Fibroblast of upper back skin (primary cell): ENCODE measurements around the gene LRRC74A.
"Not testable (repeated sequence)": the region's sequence is repeated elsewhere in the genome, so short reads cannot be mapped to it uniquely, and the experiment has no call there.

Experiments
- DNase-seq: peaks from one replicate; pipeline ENCODE4 v3.0.0-alpha.2; 2013

The LRRC74A gene

DNA sequence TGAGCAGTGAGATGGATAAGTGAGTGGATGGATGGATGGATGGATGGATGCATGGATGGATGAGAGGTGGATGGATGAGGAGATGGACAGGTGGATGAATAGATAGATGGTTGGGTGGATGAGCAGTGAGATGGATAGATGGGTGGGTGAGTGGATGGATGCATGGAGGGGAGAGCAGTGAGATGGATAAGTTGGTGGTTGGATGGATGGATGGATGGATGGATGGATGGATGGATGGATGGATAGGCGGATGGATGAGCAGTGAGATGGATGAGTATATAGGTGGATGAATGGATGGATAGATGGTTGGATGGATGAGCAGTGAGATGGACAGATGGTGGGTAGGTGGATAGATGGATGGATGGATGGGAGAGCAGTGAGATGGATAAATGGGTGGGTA is 30.6 kb downstream of the LRRC74A start:
- no peak for DNase-seq

DNA sequence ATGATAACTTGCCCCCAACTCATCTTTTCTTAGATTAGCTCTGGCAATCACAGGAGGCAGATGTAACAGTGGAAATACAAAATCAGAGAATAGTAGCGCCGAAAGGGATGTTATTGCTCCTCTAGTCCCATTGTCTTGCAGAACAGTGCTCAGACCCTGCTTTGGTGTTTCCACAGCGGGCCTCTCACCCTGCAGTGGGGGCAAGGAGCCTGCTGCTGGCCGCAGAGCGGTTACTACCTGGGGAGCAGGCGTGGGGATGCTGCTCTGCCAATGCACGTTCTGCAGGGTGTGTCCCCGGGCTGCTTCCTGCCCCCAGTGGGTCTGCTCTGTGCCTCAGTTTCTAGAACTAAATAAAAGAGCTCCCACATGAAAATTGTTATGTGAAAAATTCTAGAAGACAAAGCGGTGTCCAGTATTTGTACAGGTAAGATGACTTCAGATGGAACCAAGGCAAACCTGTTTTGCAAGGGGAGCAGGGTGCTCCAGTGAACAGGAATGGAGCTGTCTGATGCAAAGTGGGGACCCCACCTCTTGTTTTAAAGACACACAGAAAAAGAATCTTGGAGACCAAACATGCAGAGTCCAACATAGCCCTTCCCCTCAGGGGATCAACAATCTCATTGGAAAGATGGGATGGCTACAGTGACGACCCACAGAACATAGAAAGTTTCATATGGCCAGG is 35.5 kb downstream of the LRRC74A start:
- DNase-seq = no peak

DNA sequence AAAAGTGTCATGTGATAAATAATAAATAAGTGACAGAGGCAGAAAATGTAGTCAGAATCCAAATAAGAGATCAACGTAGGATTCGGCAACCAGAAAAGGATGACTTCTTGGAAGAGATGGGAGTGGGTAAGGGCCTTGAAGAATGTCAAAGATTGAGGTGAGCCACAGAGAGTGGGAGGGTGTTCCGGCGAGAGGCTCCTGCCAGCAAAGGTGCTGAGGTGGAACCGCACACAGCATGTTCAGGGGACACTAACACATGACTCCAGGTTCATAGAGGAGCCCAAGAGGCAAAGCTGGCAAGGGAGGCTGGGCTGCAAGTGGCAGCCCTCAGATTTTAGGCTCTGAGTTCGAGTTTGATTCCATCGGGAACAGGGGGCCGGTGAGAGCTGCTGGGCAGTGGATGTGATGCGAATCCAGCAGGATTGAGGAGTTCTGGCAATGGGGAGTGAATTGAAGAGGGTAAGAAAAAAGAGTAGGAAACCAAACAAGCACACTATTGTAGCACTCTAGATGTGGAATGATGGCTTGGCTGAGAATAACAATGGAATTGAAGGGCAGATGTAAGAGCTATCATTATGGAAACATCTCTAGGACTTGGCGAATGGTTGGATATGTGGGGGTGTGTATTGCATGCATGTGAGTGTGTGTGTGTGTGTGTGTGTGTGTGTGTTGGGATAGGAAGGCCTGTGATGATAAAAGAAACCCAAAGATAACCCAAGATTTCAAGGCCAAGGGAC is 36.5 kb downstream of the LRRC74A start:
- DNase-seq = no peak

DNA sequence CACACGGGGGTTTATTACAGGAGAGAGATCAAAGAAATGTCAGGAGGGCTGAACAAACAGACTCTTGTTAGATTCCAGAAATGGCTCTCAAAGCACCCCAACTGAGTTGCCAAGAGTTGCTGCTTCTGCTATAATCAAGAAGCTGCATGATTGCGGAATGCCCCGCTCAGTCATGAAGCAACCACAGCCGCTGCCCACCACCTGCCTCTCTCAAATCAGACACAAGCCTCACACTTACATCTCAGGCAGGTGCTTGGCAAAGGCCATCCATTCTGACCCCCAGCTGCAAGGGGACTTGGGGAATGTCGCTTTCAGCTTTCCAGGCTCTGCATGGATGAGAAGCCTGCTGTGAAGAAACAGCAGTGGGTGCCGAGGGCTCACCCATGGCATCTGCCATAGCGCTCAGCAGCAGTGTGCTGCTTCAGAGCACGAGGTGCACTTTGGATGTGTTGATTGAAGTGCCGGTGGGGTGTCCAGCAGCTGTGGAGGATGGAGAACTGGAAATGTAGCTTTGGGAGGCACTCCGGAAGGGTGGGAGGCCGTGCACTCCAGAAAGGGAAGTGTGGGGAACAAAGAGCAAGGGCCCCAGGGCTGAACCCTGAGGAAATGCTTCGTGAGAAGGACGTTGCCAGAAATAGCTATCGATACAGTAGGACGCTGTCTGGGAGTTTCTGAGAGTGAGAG is 37.7 kb downstream of the LRRC74A start:
- no peak for DNase-seq

- no peak for DNase-seq
Observed at GRCh38 chr14:76866456-76866855, 40.2 kb downstream of the LRRC74A start.

- no peak for DNase-seq
Observed at GRCh38 chr14:76867516-76868453, 41.6 kb downstream of the LRRC74A start.

DNA sequence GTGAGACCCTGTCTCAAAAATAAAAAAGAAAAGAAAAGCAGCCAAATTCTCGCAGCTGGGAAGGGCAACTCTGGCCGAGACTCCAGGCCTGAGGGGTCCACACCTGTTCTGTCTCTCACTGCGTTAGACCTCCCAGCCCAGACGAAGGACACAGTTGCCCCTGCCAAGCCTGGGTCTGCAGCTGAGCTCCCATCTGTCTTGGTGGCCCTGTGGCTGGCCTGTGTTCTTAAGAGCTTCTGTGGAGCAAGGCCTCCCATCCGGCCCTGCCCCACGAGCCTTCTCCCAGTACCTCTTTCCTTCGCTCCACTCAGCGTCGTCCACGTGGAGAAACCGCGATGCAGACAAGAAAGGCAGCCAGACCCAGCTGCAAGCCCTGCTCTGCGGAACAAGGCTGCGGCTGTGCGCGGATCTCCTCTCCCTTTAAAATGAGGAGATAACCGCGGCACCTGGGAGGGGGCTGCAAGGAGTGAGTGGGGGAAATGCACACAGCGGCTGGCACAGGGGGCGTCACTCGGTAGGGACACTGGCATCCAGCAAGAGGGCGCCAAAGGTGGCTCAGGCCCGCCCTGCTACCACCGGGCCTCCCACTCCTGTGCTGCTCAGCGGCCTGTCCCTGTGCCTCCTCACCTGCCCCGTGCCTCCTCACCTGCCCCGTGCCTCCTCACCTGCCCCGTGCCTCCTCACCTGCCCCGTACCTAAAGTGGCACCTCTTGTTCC is 42.4 kb downstream of the LRRC74A start:
- DNase-seq = no peak

- DNase-seq = no peak
Observed at GRCh38 chr14:76870166-76870565, 44.0 kb downstream of the LRRC74A start.

DNA sequence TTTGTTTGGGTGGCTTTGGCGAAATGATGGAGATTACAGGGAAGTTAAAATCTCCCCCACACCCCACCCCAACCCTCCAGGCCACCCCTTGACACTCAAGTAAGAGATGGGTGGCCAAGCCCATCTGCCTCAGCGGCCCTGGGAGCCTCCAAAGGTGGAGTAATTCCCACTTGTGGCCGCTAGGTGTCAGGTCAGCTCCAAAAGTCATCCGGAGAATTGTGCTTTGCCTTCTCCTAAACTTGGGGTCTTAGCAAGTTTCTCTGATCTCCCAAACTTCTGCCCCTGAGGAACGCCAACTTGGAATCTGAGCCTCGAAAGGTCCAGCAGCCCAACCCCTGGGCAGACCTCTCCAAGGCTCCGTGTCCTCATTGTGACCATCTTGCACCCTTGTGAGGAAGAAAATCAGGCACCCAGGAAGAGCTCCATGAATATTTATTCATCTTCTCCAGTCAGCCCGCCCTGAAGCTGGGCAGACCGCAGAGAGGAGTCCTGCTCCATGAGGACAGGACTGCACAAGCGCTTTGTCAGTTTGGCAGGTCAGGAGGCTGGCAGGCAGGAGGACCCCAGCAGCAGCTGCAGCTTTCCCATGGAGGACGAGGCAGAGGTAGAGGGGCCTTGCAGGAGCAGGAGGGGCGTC is 46.7 kb downstream of the LRRC74A start:
- DNase-seq = peak; percentile 36

- DNase-seq = no peak
Observed at GRCh38 chr14:76874734-76875133, 48.5 kb downstream of the LRRC74A start.

- DNase-seq = peak; percentile 68
Observed at GRCh38 chr14:76876076-76876475, 49.9 kb downstream of the LRRC74A start.

- DNase-seq = no peak
Observed at GRCh38 chr14:76877871-76878270, 51.7 kb downstream of the LRRC74A start.

GRCh38 chr14:76880449-76880848 is 54.2 kb downstream of the LRRC74A start:
- DNase-seq = no peak

DNA sequence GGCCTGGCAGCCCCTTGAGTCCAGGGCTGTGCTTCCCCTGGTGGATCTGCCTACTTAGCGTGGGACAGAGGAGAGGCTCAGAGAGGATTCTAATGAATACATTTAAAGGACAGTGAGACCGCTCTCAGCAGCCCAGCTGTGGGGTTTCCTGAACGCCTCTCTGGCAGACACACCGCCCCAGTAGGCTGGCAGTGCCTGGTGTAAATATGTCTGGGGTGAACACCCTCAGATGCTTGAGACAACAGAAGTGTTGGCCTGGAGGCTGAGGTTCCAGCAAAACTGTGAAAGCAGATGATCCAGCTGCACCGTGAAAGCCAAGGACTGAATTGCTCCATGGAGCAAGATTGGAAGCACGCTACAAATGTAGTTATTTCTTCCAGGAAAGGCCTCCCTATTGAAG is 55.1 kb downstream of the LRRC74A start:
- DNase-seq = no peak

DNA sequence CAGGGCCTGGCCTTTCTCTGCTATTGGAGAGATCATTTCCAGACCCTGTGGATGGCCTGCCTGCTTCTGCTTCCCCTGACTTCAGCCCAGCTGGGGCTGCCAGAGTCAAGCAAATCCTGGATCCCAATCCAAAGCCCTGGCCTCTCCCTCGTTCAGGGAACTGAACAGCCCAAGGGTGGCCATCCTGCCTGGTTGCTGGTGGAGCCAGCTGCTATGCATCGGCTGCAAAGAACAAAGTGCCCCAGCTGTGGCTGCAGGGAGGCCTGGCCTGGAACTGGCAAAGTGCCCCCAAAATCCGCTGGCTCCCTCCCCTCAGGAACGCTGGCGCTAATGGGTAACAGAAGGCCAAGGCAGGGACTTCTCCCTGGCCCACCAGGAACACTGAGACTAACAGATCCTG is 56.4 kb downstream of the LRRC74A start:
- DNase-seq = no peak

DNA sequence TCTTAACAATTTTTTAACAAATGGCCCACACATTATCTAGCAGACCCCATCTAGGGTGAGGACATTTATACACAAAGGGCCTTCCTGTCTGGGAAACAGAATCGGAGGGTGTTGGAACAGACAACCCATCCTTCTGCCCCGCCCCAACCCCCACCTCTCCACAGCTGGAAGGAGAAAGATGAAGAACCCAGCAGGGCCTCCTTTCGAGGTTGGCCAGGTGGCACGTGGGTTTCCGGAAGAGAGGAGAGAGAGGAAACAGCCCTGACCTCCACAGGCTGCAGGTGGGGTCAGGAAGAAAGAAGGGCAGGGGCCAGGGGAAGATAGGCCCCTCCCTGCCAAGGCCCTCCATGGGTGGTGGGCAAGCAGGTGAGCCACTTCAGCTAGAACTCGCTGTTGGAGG is 57.2 kb downstream of the LRRC74A start:
- DNase-seq = no peak

DNA sequence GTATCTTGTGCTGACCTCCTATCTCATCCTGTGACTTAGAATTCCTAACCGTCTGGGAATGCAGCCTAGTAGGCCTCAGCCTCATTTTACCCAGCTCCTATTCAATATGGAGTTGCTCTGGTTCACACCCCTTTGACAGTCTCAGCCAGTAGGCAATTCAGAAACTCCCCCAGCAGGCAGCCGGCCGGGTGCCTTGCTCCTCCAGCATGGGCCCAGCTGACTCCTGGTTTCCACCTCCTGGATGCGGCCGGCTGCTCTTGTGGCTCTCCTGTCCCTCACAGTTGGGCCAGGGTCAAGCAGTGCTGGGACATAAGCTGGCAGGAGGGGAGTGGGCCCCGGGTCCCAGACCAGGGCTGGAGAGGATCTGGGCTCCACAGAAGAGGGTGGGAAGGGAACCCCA is 58.2 kb downstream of the LRRC74A start:
- DNase-seq = no peak

DNA sequence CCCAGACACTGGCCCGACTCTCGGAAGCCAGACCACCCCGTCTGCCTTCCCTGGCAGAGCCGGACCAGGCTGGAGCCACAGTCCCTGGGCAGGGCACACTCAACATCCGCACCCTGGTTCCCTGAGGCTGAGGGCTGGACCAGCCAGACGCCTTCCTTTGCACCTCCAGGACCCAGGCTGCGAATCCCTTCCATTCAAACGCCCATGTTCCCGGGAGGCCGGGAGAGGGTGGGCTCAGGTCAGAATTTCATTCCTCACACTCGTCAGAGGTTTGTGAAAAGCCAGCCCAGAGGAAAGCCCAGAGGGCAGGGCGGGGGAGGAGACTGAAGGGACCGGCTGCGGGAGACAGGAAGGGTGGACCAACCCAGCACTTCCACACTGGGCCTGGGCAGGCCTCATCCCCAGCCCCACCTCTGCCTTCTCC is 58.7 kb downstream of the LRRC74A start:
- DNase-seq = no peak

GRCh38 chr14:76887191-76887590 is 61.0 kb downstream of the LRRC74A start:
- DNase-seq = peak; percentile 28

- no peak for DNase-seq
Observed at GRCh38 chr14:76891391-76891790, 65.2 kb downstream of the LRRC74A start.

- no peak for DNase-seq
Observed at GRCh38 chr14:76894308-76894707, 68.1 kb downstream of the LRRC74A start.

GRCh38 chr14:76898006-76898405 is 71.8 kb downstream of the LRRC74A start:
- DNase-seq = not testable (repeated sequence)
